ENCODE measurements around the gene WDR89.
"Not testable (repeated sequence)": the region's sequence is repeated elsewhere in the genome, so short reads cannot be mapped to it uniquely, and the experiment has no call there.

The WDR89 gene

DNA sequence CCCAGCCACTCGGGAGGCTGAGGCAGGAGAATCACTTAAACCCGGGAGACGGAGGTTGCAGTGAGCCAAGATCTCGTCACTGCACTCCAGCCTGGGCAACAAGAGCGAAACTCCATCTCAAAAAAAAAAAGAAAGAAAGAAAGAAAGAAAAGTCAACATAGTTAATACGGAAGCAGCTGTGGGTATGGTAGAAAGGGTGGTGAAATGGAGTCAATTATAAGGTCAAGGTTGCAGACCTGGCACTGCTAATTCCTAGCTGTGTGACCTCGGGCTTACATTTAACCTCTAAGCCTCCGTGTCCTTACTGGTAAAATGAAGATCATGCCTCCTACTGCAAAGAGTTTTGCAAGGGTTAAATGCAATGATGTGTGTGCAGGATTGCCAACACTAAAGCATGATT lies 58.6 kb downstream of the WDR89 start:
- H2BK120ac ChIP-seq (ENCODE audit: low read depth, low read length): not testable (repeated sequence)

DNA sequence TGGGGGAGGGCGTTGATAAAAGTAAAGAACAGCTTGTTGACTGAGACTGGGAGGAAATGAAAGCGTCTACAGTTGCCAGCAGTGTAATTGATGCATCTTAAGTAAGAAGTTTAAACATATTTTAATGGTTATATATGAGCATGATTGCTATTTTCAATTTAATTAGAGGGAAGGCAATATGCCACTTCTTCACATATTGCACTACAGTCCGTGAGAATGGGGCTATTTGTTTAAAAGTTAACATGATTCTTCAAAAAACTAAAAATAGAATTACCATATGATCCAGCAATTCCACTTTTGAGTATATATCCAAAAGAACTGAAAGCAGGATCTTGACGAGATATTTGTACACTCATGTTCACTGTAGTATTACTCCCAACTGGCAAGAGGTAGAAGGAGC lies 60.2 kb downstream of the WDR89 start:
- WGBS (ENCODE audit: extremely low coverage, insufficient coverage, low lambda C conversion rate): no CpG with 5 or more reads among the region's 4 CpGs
- Histone ChIP-seq H3K56ac (ENCODE audit: low read length) (no peak overlapping the region), H3K4me1 (ENCODE audit: control insufficient read depth, low read depth, low read length) (no peaks in the 10 kb centered on the region), H4K5ac (ENCODE audit: low read length) (no peak overlapping the region), H3K27ac (ENCODE audit: low read depth, low read length) (no peak overlapping the region), H3K79me2 (ENCODE audit: control insufficient read depth, insufficient read depth, low read length) (no peaks in the 10 kb centered on the region), H3K27me3 (ENCODE audit: insufficient read depth, low read length, poor library complexity) (no peaks in the 10 kb centered on the region), H2AK5ac (ENCODE audit: low read length) (no peak overlapping the region), H3K9ac (ENCODE audit: low read length) (no peak overlapping the region), H4K8ac (ENCODE audit: low read depth, low read length) (no peak overlapping the region), H2BK15ac (replicated peaks; ENCODE audit: low read depth) (no peak overlapping the region), H3K4me3 (ENCODE audit: low read length) (no peak overlapping the region), H3K4ac (ENCODE audit: low read depth, low read length) (no peak overlapping the region), H3K18ac (ENCODE audit: low read length) (no peak overlapping the region), H3K23ac (ENCODE audit: low read length) (no peak overlapping the region), H2BK120ac (ENCODE audit: low read depth, low read length) (no peak overlapping the region), H3K4me2 (ENCODE audit: low read length) (no peak overlapping the region), H2BK5ac (ENCODE audit: low read length) (no peak overlapping the region), H3K36me3 (ENCODE audit: control insufficient read depth, insufficient read depth, low read length) (no peaks in the 10 kb centered on the region), H3K79me1 (ENCODE audit: low read length) (no peaks in the 10 kb centered on the region)
- DNase-seq: no peak

More for the DNA sequence above, 58.6 kb downstream of the WDR89 start:
- H3K4me2 ChIP-seq (ENCODE audit: low read length); H2AK5ac ChIP-seq (ENCODE audit: low read length); H2BK5ac ChIP-seq (ENCODE audit: low read length); H4K5ac ChIP-seq (ENCODE audit: low read length); H3K4me1 ChIP-seq (ENCODE audit: control insufficient read depth, low read depth, low read length); H4K8ac ChIP-seq (ENCODE audit: low read depth, low read length); H3K18ac ChIP-seq (ENCODE audit: low read length); H3K79me2 ChIP-seq (ENCODE audit: control insufficient read depth, insufficient read depth, low read length); H3K36me3 ChIP-seq (ENCODE audit: control insufficient read depth, insufficient read depth, low read length); H3K27ac ChIP-seq (ENCODE audit: low read depth, low read length); H3K56ac ChIP-seq (ENCODE audit: low read length); H3K27me3 ChIP-seq (ENCODE audit: insufficient read depth, low read length, poor library complexity); H3K4me3 ChIP-seq (ENCODE audit: low read length); H3K4ac ChIP-seq (ENCODE audit: low read depth, low read length); H2BK15ac ChIP-seq (replicated peaks; ENCODE audit: low read depth); H3K9ac ChIP-seq (ENCODE audit: low read length); H3K79me1 ChIP-seq (ENCODE audit: low read length); H3K23ac ChIP-seq (ENCODE audit: low read length); DNase-seq: not testable (repeated sequence)
- WGBS (ENCODE audit: extremely low coverage, insufficient coverage, low lambda C conversion rate): no CpG with 5 or more reads among the region's 8 CpGs

DNA sequence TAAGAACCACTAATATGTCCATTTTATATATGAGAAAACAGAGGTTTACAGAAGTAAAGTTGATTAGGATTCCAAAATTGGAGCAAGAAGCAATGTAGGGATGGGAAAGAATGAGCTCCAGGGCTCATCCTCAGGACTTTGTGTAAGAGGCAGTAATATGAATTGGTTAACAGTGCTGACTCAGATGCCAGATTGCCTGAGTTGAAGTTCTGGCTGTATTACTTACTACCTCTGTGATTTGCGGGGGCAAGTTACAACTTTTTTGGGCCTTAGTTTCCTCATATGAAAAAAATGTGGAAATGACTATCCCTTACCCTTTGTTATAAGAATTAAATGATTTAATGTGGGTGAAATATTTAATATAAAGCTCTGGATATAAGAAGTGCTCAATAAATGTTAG lies 63.4 kb downstream of the WDR89 start:
- DNase-seq: no peak
- Histone ChIP-seq H4K5ac (ENCODE audit: low read length) (no peak overlapping the region), H2BK15ac (replicated peaks; ENCODE audit: low read depth) (no peak overlapping the region), H3K79me2 (ENCODE audit: control insufficient read depth, insufficient read depth, low read length) (no peaks in the 10 kb centered on the region), H2BK5ac (ENCODE audit: low read length) (no peak overlapping the region), H3K9ac (ENCODE audit: low read length) (no peak overlapping the region), H3K36me3 (ENCODE audit: control insufficient read depth, insufficient read depth, low read length) (no peaks in the 10 kb centered on the region), H3K4me2 (ENCODE audit: low read length) (no peak overlapping the region), H3K4ac (ENCODE audit: low read depth, low read length) (no peak overlapping the region), H3K4me3 (ENCODE audit: low read length) (no peak overlapping the region), H3K27ac (ENCODE audit: low read depth, low read length) (no peak overlapping the region), H2BK120ac (ENCODE audit: low read depth, low read length) (no peak overlapping the region), H3K18ac (ENCODE audit: low read length) (no peak overlapping the region), H3K79me1 (ENCODE audit: low read length) (no peaks in the 10 kb centered on the region), H2AK5ac (ENCODE audit: low read length) (no peak overlapping the region), H3K23ac (ENCODE audit: low read length) (no peak overlapping the region), H3K27me3 (ENCODE audit: insufficient read depth, low read length, poor library complexity) (no peaks in the 10 kb centered on the region), H3K4me1 (ENCODE audit: control insufficient read depth, low read depth, low read length) (no peaks in the 10 kb centered on the region), H4K8ac (ENCODE audit: low read depth, low read length) (no peak overlapping the region), H3K56ac (ENCODE audit: low read length) (no peak overlapping the region)
- no CpG with 5 or more reads among the region's 1 CpG for WGBS (ENCODE audit: extremely low coverage, insufficient coverage, low lambda C conversion rate)

DNA sequence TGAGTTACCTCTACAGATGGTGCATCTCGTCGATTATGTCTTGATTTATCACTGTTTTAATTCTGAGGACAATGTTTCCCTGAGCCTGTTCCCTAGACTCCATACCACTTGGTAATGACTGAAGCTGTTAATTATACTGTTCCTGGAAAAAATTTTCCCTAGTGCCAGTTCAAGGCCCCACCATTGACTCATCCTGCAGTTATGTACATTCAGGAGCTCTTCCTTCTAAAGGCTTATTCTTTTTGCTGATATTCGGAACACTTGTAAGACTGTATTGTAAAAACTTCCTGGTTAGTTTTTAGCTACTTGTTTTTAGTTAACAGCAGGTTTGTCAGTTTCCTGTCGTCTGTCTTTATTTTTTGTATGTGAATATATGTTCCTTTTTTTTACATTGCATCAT lies 68.1 kb downstream of the WDR89 start:
- Histone ChIP-seq H3K27me3 (ENCODE audit: insufficient read depth, low read length, poor library complexity) (no peaks in the 10 kb centered on the region), H3K4me2 (ENCODE audit: low read length) (no peak overlapping the region), H3K4me1 (ENCODE audit: control insufficient read depth, low read depth, low read length) (no peaks in the 10 kb centered on the region), H3K79me2 (ENCODE audit: control insufficient read depth, insufficient read depth, low read length) (no peaks in the 10 kb centered on the region), H3K56ac (ENCODE audit: low read length) (no peak overlapping the region), H3K18ac (ENCODE audit: low read length) (no peak overlapping the region), H3K9ac (ENCODE audit: low read length) (no peak overlapping the region), H2BK15ac (replicated peaks; ENCODE audit: low read depth) (no peak overlapping the region), H4K5ac (ENCODE audit: low read length) (no peak overlapping the region), H2BK120ac (ENCODE audit: low read depth, low read length) (no peak overlapping the region), H3K79me1 (ENCODE audit: low read length) (no peaks in the 10 kb centered on the region), H3K4ac (ENCODE audit: low read depth, low read length) (no peak overlapping the region), H3K4me3 (ENCODE audit: low read length) (no peak overlapping the region), H3K27ac (ENCODE audit: low read depth, low read length) (no peak overlapping the region), H2BK5ac (ENCODE audit: low read length) (no peak overlapping the region), H2AK5ac (ENCODE audit: low read length) (no peak overlapping the region), H3K36me3 (ENCODE audit: control insufficient read depth, insufficient read depth, low read length) (no peaks in the 10 kb centered on the region), H4K8ac (ENCODE audit: low read depth, low read length) (no peak overlapping the region), H3K23ac (ENCODE audit: low read length) (no peak overlapping the region)
- no CpG with 5 or more reads among the region's 4 CpGs for WGBS (ENCODE audit: extremely low coverage, insufficient coverage, low lambda C conversion rate)
- DNase-seq: no peak

DNA sequence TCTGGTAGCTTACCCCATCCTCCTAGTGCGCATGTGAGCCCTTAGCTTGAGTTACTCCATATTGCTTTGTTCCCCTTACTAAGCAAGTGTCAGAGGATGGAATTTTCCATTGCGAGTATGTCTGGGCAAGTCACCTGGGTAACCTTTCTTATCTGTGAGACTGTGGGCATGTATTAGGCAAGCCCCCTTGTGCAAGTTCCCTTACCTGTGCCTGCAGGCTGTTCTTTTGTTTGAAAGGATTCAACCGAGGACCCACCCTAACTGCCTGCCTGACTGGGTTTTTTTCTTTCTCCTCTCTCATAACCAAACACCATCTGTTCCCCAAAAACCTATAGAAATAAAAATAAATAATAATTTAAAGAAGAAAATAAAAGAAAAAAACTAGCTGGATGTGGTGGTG lies 76.2 kb downstream of the WDR89 start:
- Histone ChIP-seq H3K79me2 (ENCODE audit: control insufficient read depth, insufficient read depth, low read length) (no peaks in the 10 kb centered on the region), H2BK15ac (replicated peaks; ENCODE audit: low read depth) (no peak overlapping the region), H3K36me3 (ENCODE audit: control insufficient read depth, insufficient read depth, low read length) (no peaks in the 10 kb centered on the region), H3K27ac (ENCODE audit: low read depth, low read length) (no peak overlapping the region), H4K8ac (ENCODE audit: low read depth, low read length) (no peak overlapping the region), H3K23ac (ENCODE audit: low read length) (no peak overlapping the region), H3K79me1 (ENCODE audit: low read length) (no peaks in the 10 kb centered on the region), H3K4me3 (ENCODE audit: low read length) (no peak overlapping the region), H3K4ac (ENCODE audit: low read depth, low read length) (no peak overlapping the region), H3K27me3 (ENCODE audit: insufficient read depth, low read length, poor library complexity) (no peaks in the 10 kb centered on the region), H4K5ac (ENCODE audit: low read length) (no peak overlapping the region), H3K18ac (ENCODE audit: low read length) (no peak overlapping the region), H2BK5ac (ENCODE audit: low read length) (no peak overlapping the region), H3K4me2 (ENCODE audit: low read length) (no peak overlapping the region), H3K56ac (ENCODE audit: low read length) (no peak overlapping the region), H2AK5ac (ENCODE audit: low read length) (no peak overlapping the region), H3K9ac (ENCODE audit: low read length) (no peak overlapping the region), H2BK120ac (ENCODE audit: low read depth, low read length) (no peak overlapping the region), H3K4me1 (ENCODE audit: control insufficient read depth, low read depth, low read length) (no peaks in the 10 kb centered on the region)
- WGBS (ENCODE audit: extremely low coverage, insufficient coverage, low lambda C conversion rate): no CpG with 5 or more reads among the region's 3 CpGs
- peak; percentile 42 for DNase-seq

DNA sequence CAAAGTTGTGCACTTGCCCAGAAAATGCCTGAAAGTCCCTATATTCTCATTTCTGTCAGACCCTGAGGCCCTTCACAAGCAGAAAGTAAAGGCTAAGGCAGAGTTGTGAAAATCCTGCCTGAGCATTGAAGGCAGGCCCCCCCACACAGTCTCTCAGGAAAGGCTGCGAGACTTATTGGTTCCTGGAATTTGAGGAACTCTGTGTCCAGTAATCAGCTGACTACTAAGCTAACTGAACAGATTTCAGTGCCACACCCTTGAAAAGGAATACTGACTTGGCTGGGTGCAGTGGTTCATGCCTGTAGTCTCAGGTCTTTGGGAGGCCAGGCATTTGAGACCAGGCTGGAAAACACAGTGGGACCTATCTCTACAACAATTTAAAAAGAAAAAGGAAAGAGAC lies 77.4 kb downstream of the WDR89 start:
- H3K36me3 ChIP-seq (ENCODE audit: control insufficient read depth, insufficient read depth, low read length): no peaks in the 10 kb centered on the region
- no peak overlapping the region for H2BK5ac ChIP-seq (ENCODE audit: low read length)
- no peaks in the 10 kb centered on the region for H3K79me2 ChIP-seq (ENCODE audit: control insufficient read depth, insufficient read depth, low read length)
- no peak overlapping the region for H4K8ac ChIP-seq (ENCODE audit: low read depth, low read length)
- H3K4ac ChIP-seq (ENCODE audit: low read depth, low read length): no peak overlapping the region
- H3K18ac ChIP-seq (ENCODE audit: low read length): no peak overlapping the region
- H3K4me2 ChIP-seq (ENCODE audit: low read length): no peak overlapping the region
- H2BK15ac ChIP-seq (replicated peaks; ENCODE audit: low read depth): no peak overlapping the region
- H3K27ac ChIP-seq (ENCODE audit: low read depth, low read length): no peak overlapping the region
- H3K56ac ChIP-seq (ENCODE audit: low read length): no peak overlapping the region
- no peak overlapping the region for H2BK120ac ChIP-seq (ENCODE audit: low read depth, low read length)
- H3K9ac ChIP-seq (ENCODE audit: low read length): no peak overlapping the region
- H3K4me3 ChIP-seq (ENCODE audit: low read length): no peak overlapping the region
- DNase-seq: no peak
- H2AK5ac ChIP-seq (ENCODE audit: low read length): no peak overlapping the region
- no peak overlapping the region for H4K5ac ChIP-seq (ENCODE audit: low read length)
- H3K79me1 ChIP-seq (ENCODE audit: low read length): no peaks in the 10 kb centered on the region
- no CpG with 5 or more reads among the region's 1 CpG for WGBS (ENCODE audit: extremely low coverage, insufficient coverage, low lambda C conversion rate)
- H3K27me3 ChIP-seq (ENCODE audit: insufficient read depth, low read length, poor library complexity): no peaks in the 10 kb centered on the region
- no peaks in the 10 kb centered on the region for H3K4me1 ChIP-seq (ENCODE audit: control insufficient read depth, low read depth, low read length)
- H3K23ac ChIP-seq (ENCODE audit: low read length): no peak overlapping the region
